A673 (cell line): Measurements from ENCODE around the gene ANKRD16.

Experiments used
- EZH2 ChIP-seq: fragments of 200-600 bp; sonication (generic); IDR thresholded peaks from 2 replicates; pipeline ENCODE4 v1.6.1; 2017; ENCODE audit warnings: borderline replicate concordance, low read depth, mild to moderate bottlenecking, mixed read lengths, antibody characterized with exemption, low read length; ENCODE audit not compliant: poor library complexity, severe bottlenecking
- TF ChIP-seq, protein P1 (sequence below): fragments of 300-800, 200-600 bp; sonication (generic); conservative IDR thresholded peaks from 2 replicates; pipeline ENCODE4 v1.5.1; 2017; ENCODE audit warnings: low read depth, mild to moderate bottlenecking, antibody characterized with exemption, low read length, moderate library complexity, mixed read lengths

DNA sequence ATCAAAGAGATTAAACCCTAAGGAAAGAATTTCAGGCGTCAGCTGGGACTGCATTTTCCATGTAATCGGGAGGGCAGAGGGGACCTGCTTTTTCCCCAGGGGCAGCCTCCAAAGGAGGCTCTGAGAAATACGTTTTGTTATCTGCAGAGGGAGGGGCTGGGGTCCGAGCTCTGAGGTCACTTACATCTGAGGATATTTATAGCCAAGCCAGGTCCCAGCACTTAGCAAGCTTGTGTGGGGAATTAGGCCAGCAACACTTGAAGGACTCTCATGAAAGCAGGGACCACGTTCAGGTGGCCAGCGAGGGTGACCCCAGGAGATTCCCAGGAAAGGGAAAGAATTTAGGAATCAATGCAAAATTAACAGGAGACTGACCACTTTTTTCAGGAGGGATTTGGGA, 55.9 kb downstream of the ANKRD16 start:
- TF ChIP-seq, protein P1, sequence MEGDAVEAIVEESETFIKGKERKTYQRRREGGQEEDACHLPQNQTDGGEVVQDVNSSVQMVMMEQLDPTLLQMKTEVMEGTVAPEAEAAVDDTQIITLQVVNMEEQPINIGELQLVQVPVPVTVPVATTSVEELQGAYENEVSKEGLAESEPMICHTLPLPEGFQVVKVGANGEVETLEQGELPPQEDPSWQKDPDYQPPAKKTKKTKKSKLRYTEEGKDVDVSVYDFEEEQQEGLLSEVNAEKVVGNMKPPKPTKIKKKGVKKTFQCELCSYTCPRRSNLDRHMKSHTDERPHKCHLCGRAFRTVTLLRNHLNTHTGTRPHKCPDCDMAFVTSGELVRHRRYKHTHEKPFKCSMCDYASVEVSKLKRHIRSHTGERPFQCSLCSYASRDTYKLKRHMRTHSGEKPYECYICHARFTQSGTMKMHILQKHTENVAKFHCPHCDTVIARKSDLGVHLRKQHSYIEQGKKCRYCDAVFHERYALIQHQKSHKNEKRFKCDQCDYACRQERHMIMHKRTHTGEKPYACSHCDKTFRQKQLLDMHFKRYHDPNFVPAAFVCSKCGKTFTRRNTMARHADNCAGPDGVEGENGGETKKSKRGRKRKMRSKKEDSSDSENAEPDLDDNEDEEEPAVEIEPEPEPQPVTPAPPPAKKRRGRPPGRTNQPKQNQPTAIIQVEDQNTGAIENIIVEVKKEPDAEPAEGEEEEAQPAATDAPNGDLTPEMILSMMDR, result no peak
- no peak for TF ChIP-seq EZH2
